SKM-1 (cell line): Measurements from ENCODE around the gene MAML2.
"Not testable (repeated sequence)": the region's sequence is repeated elsewhere in the genome, so short reads cannot be mapped to it uniquely, and the experiment has no call there.

Experiments used
- DNase-seq: peaks from one replicate; lab custom pipeline; 2025; ENCODE audit not compliant: unreplicated experiment; lab: John Stamatoyannopoulos, UW

MAML2 gene

GRCh38 chr11:96272529-96273222 lies 70.3 kb downstream of the MAML2 start:
- DNase-seq = no peak

GRCh38 chr11:96271777-96272176 lies 71.2 kb downstream of the MAML2 start:
- DNase-seq = no peak

GRCh38 chr11:96271352-96271751 lies 71.6 kb downstream of the MAML2 start:
- not testable (repeated sequence) for DNase-seq

GRCh38 chr11:96268527-96268926 lies 74.5 kb downstream of the MAML2 start:
- DNase-seq = not testable (repeated sequence)

GRCh38 chr11:96267496-96268032 lies 75.4 kb downstream of the MAML2 start:
- no peak for DNase-seq

GRCh38 chr11:96267001-96267495 lies 75.9 kb downstream of the MAML2 start:
- DNase-seq = no peak

GRCh38 chr11:96265972-96266371 lies 77.0 kb downstream of the MAML2 start:
- DNase-seq = no peak

- DNase-seq = no peak
Observed at GRCh38 chr11:96265220-96265737, 77.7 kb downstream of the MAML2 start.

GRCh38 chr11:96264364-96264763 lies 78.6 kb downstream of the MAML2 start:
- no peak for DNase-seq

GRCh38 chr11:96263238-96263763 lies 79.7 kb downstream of the MAML2 start:
- DNase-seq = peak; percentile 71

GRCh38 chr11:96260532-96260931 lies 82.5 kb downstream of the MAML2 start:
- no peak for DNase-seq

GRCh38 chr11:96260067-96260511 lies 82.9 kb downstream of the MAML2 start:
- DNase-seq = no peak

GRCh38 chr11:96259134-96259830 lies 83.7 kb downstream of the MAML2 start:
- no peak for DNase-seq

GRCh38 chr11:96257972-96258934 lies 84.7 kb downstream of the MAML2 start:
- no peak for DNase-seq

GRCh38 chr11:96257036-96257435 lies 86.0 kb downstream of the MAML2 start:
- DNase-seq = no peak

- no peak for DNase-seq
Observed at GRCh38 chr11:96256215-96257011, 86.6 kb downstream of the MAML2 start.

GRCh38 chr11:96254854-96255253 lies 88.1 kb downstream of the MAML2 start:
- DNase-seq = no peak

GRCh38 chr11:96254087-96254486 lies 88.9 kb downstream of the MAML2 start:
- DNase-seq = no peak

GRCh38 chr11:96246718-96247552 lies 96.1 kb downstream of the MAML2 start:
- peak; percentile 34 for DNase-seq
